HUES64 (cell line): ENCODE results near the gene KCNQ5.
"Not testable (repeated sequence)": the region's sequence is repeated elsewhere in the genome, so short reads cannot be mapped to it uniquely, and the experiment has no call there.

Experiments used
- H3K27ac ChIP-seq: 2 replicates; pipeline ENCODE4 v1.7.0; 2013; ENCODE audit warnings: low read depth, low read length, inconsistent platforms
- H3K27me3 ChIP-seq: 2 replicates; pipeline ENCODE4 v1.6.1; 2013; ENCODE audit warnings: mild to moderate bottlenecking, low read length; ENCODE audit not compliant: insufficient read depth
- H3K36me3 ChIP-seq: 2 replicates; pipeline ENCODE4 v1.6.1; 2013; ENCODE audit warnings: mild to moderate bottlenecking, low read length; ENCODE audit not compliant: insufficient read depth
- H3K4me1 ChIP-seq: 2 replicates; pipeline ENCODE4 v1.6.1; 2013; ENCODE audit warnings: mild to moderate bottlenecking, low read length, moderate library complexity; ENCODE audit not compliant: insufficient read depth
- H3K4me3 ChIP-seq: 2 replicates; pipeline ENCODE4 v1.5.1; 2013; ENCODE audit warnings: mild to moderate bottlenecking, low read length, moderate library complexity
- H3K9ac ChIP-seq: 2 replicates; pipeline ENCODE4 v1.6.1; 2013; ENCODE audit warnings: mild to moderate bottlenecking, low read depth, low read length
- H3K9me3 ChIP-seq: 2 replicates; pipeline ENCODE4 v1.6.1; 2013; ENCODE audit warnings: low read depth, low read length; ENCODE audit not compliant: insufficient read depth
- WGBS: fragments of 150-250, 120-280 bp; methylation state at CpG from one replicate; pipeline ENCODE4 v1.1.7; 2013; ENCODE audit warnings: missing lambda C conversion rate; 5-methylcytosine and 5-hydroxymethylcytosine counted together

KCNQ5 gene

GRCh38 chr6:72976484-72976883 is 354.6 kb downstream of the KCNQ5 start:
- Histone ChIP-seq H3K9ac (no peak overlapping the region), H3K4me1 (peaks cover 9% of the 10 kb centered on the region; the same call in 1 of the 2 replicates), H3K27me3 (no peaks in the 10 kb centered on the region), H3K36me3 (no peaks in the 10 kb centered on the region), H3K9me3 (no peaks in the 10 kb centered on the region), H3K4me3 (no peak overlapping the region), H3K27ac (no peak overlapping the region)
- 66% methylated on average over 2 of the region's 2 CpGs for WGBS

- Histone ChIP-seq H3K9ac (no peak overlapping the region), H3K36me3 (no peaks in the 10 kb centered on the region), H3K4me3 (no peak overlapping the region), H3K4me1 (peaks cover 9% of the 10 kb centered on the region; the same call in 1 of the 2 replicates), H3K27ac (no peak overlapping the region), H3K9me3 (no peaks in the 10 kb centered on the region), H3K27me3 (no peaks in the 10 kb centered on the region)
- WGBS, result 94% methylated on average over 1 of the region's 1 CpG
Measured at GRCh38 chr6:72977114-72977513, 355.2 kb downstream of the KCNQ5 start.

DNA sequence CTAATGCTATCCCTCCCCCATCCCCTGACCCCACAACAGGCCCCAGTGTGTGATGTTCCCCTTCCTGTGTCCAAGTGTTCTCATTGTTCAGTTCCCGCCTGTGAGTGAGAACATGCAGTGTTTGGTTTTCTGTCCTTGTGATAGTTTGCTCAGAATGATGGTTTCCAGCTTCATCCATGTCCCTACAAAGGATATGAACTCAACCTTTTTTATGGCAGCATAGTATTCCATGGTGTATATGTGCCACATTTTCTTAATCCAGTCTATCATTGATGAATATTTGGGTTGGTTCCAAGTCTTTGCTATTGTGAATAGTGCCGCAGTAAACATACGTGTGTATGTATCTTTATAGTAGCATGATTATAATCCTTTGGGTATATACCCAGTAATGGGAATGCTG is 356.9 kb downstream of the KCNQ5 start:
- H3K4me3 ChIP-seq, H3K36me3 ChIP-seq, H3K4me1 ChIP-seq, H3K9ac ChIP-seq, H3K27ac ChIP-seq, H3K9me3 ChIP-seq, H3K27me3 ChIP-seq: not testable (repeated sequence)
- WGBS, result 98% methylated on average over 3 of the region's 3 CpGs

DNA sequence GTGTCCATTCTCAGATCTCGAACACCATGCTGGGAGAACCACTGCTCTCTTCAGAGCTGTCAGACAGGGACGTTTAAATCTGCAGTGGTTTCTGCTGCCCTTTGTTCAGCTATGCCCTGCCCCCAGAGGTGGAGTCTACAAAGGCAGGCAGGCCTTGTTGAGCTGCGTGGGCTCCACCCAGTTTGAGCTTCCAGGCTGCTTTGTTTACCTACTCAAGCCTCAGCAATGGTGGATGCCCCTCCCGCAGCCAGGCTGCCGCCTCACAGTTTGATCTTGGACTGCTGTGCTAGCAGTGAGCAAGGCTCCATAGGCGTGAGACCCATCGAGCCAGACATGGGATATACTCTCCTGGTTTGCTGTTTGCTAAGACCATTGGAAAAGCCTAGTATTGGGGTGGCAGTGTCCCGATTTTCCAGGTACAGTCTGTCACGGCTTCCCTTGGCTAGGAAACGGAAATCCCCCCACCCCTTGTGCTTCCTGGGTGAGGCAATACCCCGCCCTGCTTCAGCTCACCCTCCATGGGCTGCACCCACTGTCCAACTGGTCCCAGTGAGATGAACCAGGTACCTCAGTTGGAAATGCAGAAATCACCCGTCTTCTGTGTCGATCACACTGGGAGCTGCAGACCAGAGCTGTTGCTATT is 362.4 kb downstream of the KCNQ5 start:
- WGBS, result 84% methylated on average over 13 of the region's 13 CpGs
- H3K4me3 ChIP-seq, result not testable (repeated sequence)

GRCh38 chr6:72984981-72985665 is 363.3 kb downstream of the KCNQ5 start:
- Histone ChIP-seq H3K27ac (no peak overlapping the region), H3K27me3 (no peaks in the 10 kb centered on the region), H3K4me3 (no peak overlapping the region), H3K4me1 (no peaks in the 10 kb centered on the region), H3K36me3 (no peaks in the 10 kb centered on the region), H3K9me3 (no peaks in the 10 kb centered on the region), H3K9ac (no peak overlapping the region)
- 94% methylated on average over 4 of the region's 4 CpGs for WGBS

More for the DNA sequence above, 362.4 kb downstream of the KCNQ5 start:
- H3K36me3 ChIP-seq, H3K9me3 ChIP-seq, H3K9ac ChIP-seq, H3K27ac ChIP-seq, H3K27me3 ChIP-seq, H3K4me1 ChIP-seq: not testable (repeated sequence)

GRCh38 chr6:72987301-72987700 is 365.4 kb downstream of the KCNQ5 start:
- Histone ChIP-seq H3K27me3 (no peaks in the 10 kb centered on the region), H3K27ac (no peak overlapping the region), H3K4me1 (no peaks in the 10 kb centered on the region), H3K9me3 (no peaks in the 10 kb centered on the region), H3K9ac (no peak overlapping the region), H3K4me3 (no peak overlapping the region), H3K36me3 (no peaks in the 10 kb centered on the region)
- WGBS, result 96% methylated on average over 19 of the region's 19 CpGs

DNA sequence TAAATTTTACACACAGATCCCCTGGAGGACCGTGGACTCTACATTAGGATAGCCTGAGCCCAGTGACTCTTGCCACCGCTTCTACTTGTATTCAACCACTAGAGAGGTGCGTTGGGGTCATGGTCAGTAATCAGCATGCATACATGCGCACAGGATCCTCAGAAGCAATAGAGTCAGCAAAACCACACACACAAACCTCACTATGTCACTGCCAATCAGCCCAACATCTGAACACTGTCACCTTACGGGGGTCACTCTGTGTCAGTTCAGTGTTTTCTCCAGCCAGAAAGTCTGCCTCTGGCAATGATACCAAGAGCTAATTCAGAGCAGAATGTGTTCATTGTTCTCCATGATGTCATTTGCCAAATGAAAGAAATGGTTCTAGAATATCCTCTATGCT is 378.1 kb downstream of the KCNQ5 start:
- WGBS, result 96% methylated on average over 5 of the region's 5 CpGs
- Histone ChIP-seq H3K9me3 (no peaks in the 10 kb centered on the region), H3K4me3 (no peak overlapping the region), H3K27ac (no peak overlapping the region), H3K9ac (no peak overlapping the region), H3K4me1 (no peaks in the 10 kb centered on the region), H3K36me3 (no peaks in the 10 kb centered on the region), H3K27me3 (no peaks in the 10 kb centered on the region)

DNA sequence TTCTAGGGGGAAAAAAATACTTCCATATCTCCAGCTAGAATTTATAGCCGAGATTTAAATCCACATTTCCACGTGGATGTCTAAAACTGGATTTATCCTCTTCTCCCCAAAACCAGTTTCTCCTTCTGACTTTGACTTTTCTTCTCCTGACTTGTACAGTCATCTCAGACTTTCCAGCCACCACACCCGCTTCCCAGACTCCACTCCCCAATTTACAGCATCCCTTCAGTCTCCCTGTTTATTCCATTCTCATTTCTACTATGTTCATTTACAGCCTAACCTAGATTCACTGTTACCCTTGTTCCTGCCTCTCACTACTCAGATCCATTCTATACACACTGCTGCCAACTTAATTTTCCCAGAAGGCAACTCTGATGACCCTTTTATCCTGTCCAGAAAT is 378.6 kb downstream of the KCNQ5 start:
- Histone ChIP-seq H3K27me3 (no peaks in the 10 kb centered on the region), H3K9ac (no peak overlapping the region), H3K4me3 (no peak overlapping the region), H3K27ac (no peak overlapping the region), H3K4me1 (peaks cover 1% of the 10 kb centered on the region; the same call in 1 of the 2 replicates), H3K36me3 (no peaks in the 10 kb centered on the region), H3K9me3 (no peaks in the 10 kb centered on the region)
- WGBS, result 95% methylated on average over 3 of the region's 3 CpGs

DNA sequence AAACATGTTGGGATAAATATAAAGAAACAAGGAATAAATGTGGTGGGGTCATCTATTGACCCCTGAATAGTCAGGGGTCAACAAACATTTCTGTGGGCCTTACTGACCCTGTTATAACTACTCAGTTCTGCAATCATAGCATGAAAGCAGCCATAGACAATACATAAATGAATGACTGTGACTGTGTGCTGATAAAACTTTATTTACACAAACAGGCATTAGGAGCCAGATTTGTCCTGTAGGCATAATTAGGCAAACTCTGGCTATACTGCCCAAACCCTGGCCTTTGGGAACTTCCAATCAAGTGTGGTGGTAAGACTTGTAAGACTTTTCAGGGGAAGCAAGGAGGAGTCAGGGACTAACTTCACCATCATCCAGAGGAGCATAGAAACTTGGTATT is 380.7 kb downstream of the KCNQ5 start:
- Histone ChIP-seq H3K27me3 (no peaks in the 10 kb centered on the region), H3K9me3 (no peaks in the 10 kb centered on the region), H3K9ac (no peak overlapping the region), H3K4me1 (peaks cover 6% of the 10 kb centered on the region; the same call in 1 of the 2 replicates), H3K27ac (no peak overlapping the region), H3K4me3 (no peak overlapping the region), H3K36me3 (no peaks in the 10 kb centered on the region)

- WGBS, result 89% methylated on average over 3 of the region's 3 CpGs
- no peak overlapping the region for H3K9ac ChIP-seq
- H3K36me3 ChIP-seq, result no peaks in the 10 kb centered on the region
- H3K27ac ChIP-seq, result no peak overlapping the region
- no peaks in the 10 kb centered on the region for H3K9me3 ChIP-seq
- no peak overlapping the region for H3K4me3 ChIP-seq
- H3K27me3 ChIP-seq, result no peaks in the 10 kb centered on the region
- peaks cover 6% of the 10 kb centered on the region; the same call in 1 of the 2 replicates for H3K4me1 ChIP-seq
Measured at GRCh38 chr6:73003302-73003701, 381.4 kb downstream of the KCNQ5 start.

DNA sequence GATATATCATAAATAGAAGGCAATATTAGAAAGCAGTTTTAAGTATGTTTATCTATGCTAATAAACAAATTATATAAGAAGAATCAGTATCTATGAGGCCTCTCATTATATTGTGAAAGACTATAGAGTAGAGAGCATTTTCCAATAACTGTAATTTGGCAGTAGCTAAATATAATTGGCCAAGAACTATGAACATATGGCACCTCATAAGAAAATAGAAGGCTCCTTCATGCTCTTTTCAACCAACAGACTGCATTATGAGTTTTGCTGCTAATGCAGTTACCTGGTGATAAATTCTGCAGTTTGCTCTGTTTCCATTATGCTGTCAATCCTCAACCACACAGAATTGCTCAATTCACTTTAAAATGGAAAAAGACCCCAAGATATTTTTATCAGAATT is 382.4 kb downstream of the KCNQ5 start:
- H3K36me3 ChIP-seq, result no peaks in the 10 kb centered on the region
- no peak overlapping the region for H3K9ac ChIP-seq
- no peak overlapping the region for H3K27ac ChIP-seq
- peaks cover 6% of the 10 kb centered on the region; the same call in 1 of the 2 replicates for H3K4me1 ChIP-seq
- H3K4me3 ChIP-seq, result no peak overlapping the region
- H3K9me3 ChIP-seq, result no peaks in the 10 kb centered on the region
- no peaks in the 10 kb centered on the region for H3K27me3 ChIP-seq
